HG03139 (cell line): ENCODE data around the gene SPAM1.
"Not testable (repeated sequence)": the region's sequence is repeated elsewhere in the genome, so short reads cannot be mapped to it uniquely, and the experiment has no call there.

Source experiments
- ATAC-seq: cut with Tn5 transposase; IDR thresholded peaks from one replicate; pipeline ENCODE4 v1.9.1; 2021; ENCODE audit not compliant: unreplicated experiment

Gene SPAM1

GRCh38 chr7:123924941-123925340 is at the start of gene SPAM1:
TSS of gene SPAM1 (plus strand) at chr7:123925241. CDS start at chr7:123953571, 28,330 bp downstream.
- ATAC-seq = no peak

GRCh38 chr7:123876557-123877256 is 48.3 kb upstream of the SPAM1 start:
- no peak for ATAC-seq

- no peak for ATAC-seq
Measured at GRCh38 chr7:123879628-123880027, 45.4 kb upstream of the SPAM1 start.

- no peak for ATAC-seq
Measured at GRCh38 chr7:123881300-123881699, 43.7 kb upstream of the SPAM1 start.

GRCh38 chr7:123883154-123883553 is 41.9 kb upstream of the SPAM1 start:
- no peak for ATAC-seq

GRCh38 chr7:123888192-123888591 is 36.8 kb upstream of the SPAM1 start:
- ATAC-seq = no peak

- not testable (repeated sequence) for ATAC-seq
Measured at GRCh38 chr7:123894753-123895152, 30.3 kb upstream of the SPAM1 start.

- ATAC-seq = no peak
Measured at GRCh38 chr7:123901101-123901500, 23.9 kb upstream of the SPAM1 start.

GRCh38 chr7:123905714-123906113 is 19.3 kb upstream of the SPAM1 start:
- ATAC-seq = no peak

GRCh38 chr7:123916240-123916724 is 8.8 kb upstream of the SPAM1 start:
- no peak for ATAC-seq

- ATAC-seq = no peak
Measured at GRCh38 chr7:123917878-123918277, 7.2 kb upstream of the SPAM1 start.

GRCh38 chr7:123918309-123918708 is 6.7 kb upstream of the SPAM1 start:
- ATAC-seq = no peak

GRCh38 chr7:123923599-123923998 is 1.4 kb upstream of the SPAM1 start:
- ATAC-seq = no peak

GRCh38 chr7:123929107-123929506 is 4.1 kb downstream of the SPAM1 start:
- no peak for ATAC-seq

- ATAC-seq = no peak
Measured at GRCh38 chr7:123929655-123930054, 4.6 kb downstream of the SPAM1 start.

GRCh38 chr7:123935436-123936381 is 10.7 kb downstream of the SPAM1 start:
- ATAC-seq = no peak

- no peak for ATAC-seq
Measured at GRCh38 chr7:123936388-123936787, 11.3 kb downstream of the SPAM1 start.

GRCh38 chr7:123939784-123940183 is 14.7 kb downstream of the SPAM1 start:
- no peak for ATAC-seq

- ATAC-seq = no peak
Measured at GRCh38 chr7:123941391-123942180, 16.5 kb downstream of the SPAM1 start.

GRCh38 chr7:123944395-123944794 is 19.4 kb downstream of the SPAM1 start:
- no peak for ATAC-seq

- no peak for ATAC-seq
Measured at GRCh38 chr7:123945938-123946337, 20.9 kb downstream of the SPAM1 start.
